Chondrocyte (in vitro differentiated cells): ENCODE measurements around the gene FAM228B. TPM values are rescaled to one million over a fixed set of nuclear protein-coding genes. Genes with fewer than 3 reads are reported as not detected.

Source experiments
- DNase-seq: peaks from one replicate; pipeline ENCODE4 v3.0.0; 2021; ENCODE audit warnings: mixed read lengths, low spot score
- H3K27ac Mint-ChIP-seq: one replicate; pipeline ENCODE4 v1.8.0; 2021; ENCODE audit warnings: mild to moderate bottlenecking, moderate library complexity, mixed read lengths; ENCODE audit not compliant: unreplicated experiment
- H3K27me3 Mint-ChIP-seq: 2 replicates; pipeline ENCODE4 v1.8.0; 2021; ENCODE audit warnings: low read depth, mixed read lengths
- H3K36me3 Mint-ChIP-seq: 2 replicates; pipeline ENCODE4 v1.8.0; 2021; ENCODE audit warnings: low read depth, mixed read lengths
- H3K4me1 Mint-ChIP-seq: 2 replicates; pipeline ENCODE4 v1.8.0; 2021; ENCODE audit warnings: low read depth, mild to moderate bottlenecking, mixed read lengths
- H3K4me3 Mint-ChIP-seq: one replicate; pipeline ENCODE4 v1.8.0; 2021; ENCODE audit warnings: mild to moderate bottlenecking, moderate library complexity, mixed read lengths; ENCODE audit not compliant: unreplicated experiment
- H3K9me3 Mint-ChIP-seq: 2 replicates; pipeline ENCODE4 v1.8.0; 2021; ENCODE audit warnings: low read depth, mixed read lengths
- CTCF ChIP-seq: fragments of 200-600 bp; sonication (generic); IDR thresholded peaks from 2 replicates; pipeline ENCODE4 v1.5.0; 2021; ENCODE audit warnings: antibody characterized with exemption, mild to moderate bottlenecking, moderate library complexity
- total RNA-seq: library from RNA; stranded (reverse); gene quantifications from 3 replicates; pipeline ENCODE4 v1.2.1, GENCODE V29; 2021

Gene FAM228B
- total RNA-seq, 1 donor from 2014 or later, result 15.8 TPM

GRCh38 chr2:24147364-24147763 is 24.1 kb downstream of the FAM228B start:
- Mint-ChIP-seq H3K4me1 (no peaks in the 10 kb centered on the region), H3K9me3 (peaks cover 26% of the 10 kb centered on the region), H3K27me3 (no peaks in the 10 kb centered on the region), H3K4me3 (no peak overlapping the region), H3K36me3 (peaks cover 42% of the 10 kb centered on the region), H3K27ac (no peak overlapping the region)
- no peak for TF ChIP-seq CTCF
- DNase-seq, result no peak

GRCh38 chr2:24152413-24153197 is 29.3 kb downstream of the FAM228B start:
- no peak overlapping the region for H3K4me3 Mint-ChIP-seq
- no peak for DNase-seq
- peaks cover 13% of the 10 kb centered on the region for H3K9me3 Mint-ChIP-seq
- H3K36me3 Mint-ChIP-seq, result peaks cover 30% of the 10 kb centered on the region
- TF ChIP-seq CTCF, result no peak
- no peak overlapping the region for H3K27ac Mint-ChIP-seq
- H3K27me3 Mint-ChIP-seq, result no peaks in the 10 kb centered on the region
- H3K4me1 Mint-ChIP-seq, result no peaks in the 10 kb centered on the region

- Mint-ChIP-seq H3K4me3 (no peak overlapping the region), H3K9me3 (peaks cover 7% of the 10 kb centered on the region), H3K36me3 (peaks cover 27% of the 10 kb centered on the region)
These were observed 30.2 kb downstream of the FAM228B start for GRCh38 chr2:24153478-24153877.

GRCh38 chr2:24158131-24158530 is 34.9 kb downstream of the FAM228B start:
- no peak for TF ChIP-seq CTCF
- Mint-ChIP-seq H3K36me3 (peaks cover 29% of the 10 kb centered on the region), H3K4me3 (no peak overlapping the region), H3K27ac (no peak overlapping the region), H3K4me1 (no peaks in the 10 kb centered on the region), H3K27me3 (no peaks in the 10 kb centered on the region), H3K9me3 (peaks cover 8% of the 10 kb centered on the region)
- DNase-seq, result no peak

More at GRCh38 chr2:24153478-24153877, 30.2 kb downstream of the FAM228B start:
- DNase-seq, result no peak
- no peak overlapping the region for H3K27ac Mint-ChIP-seq
- H3K27me3 Mint-ChIP-seq, result no peaks in the 10 kb centered on the region
- no peaks in the 10 kb centered on the region for H3K4me1 Mint-ChIP-seq
- no peak for TF ChIP-seq CTCF

GRCh38 chr2:24159708-24160107 is 36.4 kb downstream of the FAM228B start:
- Mint-ChIP-seq H3K4me3 (no peak overlapping the region), H3K36me3 (peaks cover 31% of the 10 kb centered on the region), H3K4me1 (no peaks in the 10 kb centered on the region), H3K27me3 (no peaks in the 10 kb centered on the region), H3K27ac (no peak overlapping the region), H3K9me3 (peaks cover 8% of the 10 kb centered on the region)
- no peak for DNase-seq
- TF ChIP-seq CTCF, result no peak
